CD4-positive, alpha-beta T cell (primary cell): ENCODE data around the gene DGKK. TPM values are rescaled to one million over a fixed set of nuclear protein-coding genes. Genes with fewer than 3 reads are reported as not detected.

Source experiments
- ATAC-seq: fragments of 200-7000 bp; cut with Tn5 transposase; one replicate; pipeline ENCODE4 v1.10.0; 2022; ENCODE audit warnings: mild to moderate bottlenecking; ENCODE audit not compliant: poor library complexity
- CTCF ChIA-PET: fragments of 350-600 bp; sonication (Branson Sonifier 250); formaldehyde crosslinking; loops from one replicate; lab custom pipeline; 2021; ENCODE audit warnings: antibody characterized with exemption, inconsistent platforms; lab: Charles Lee
- POLR2A ChIA-PET: fragments of 350-600 bp; sonication (Branson Sonifier 250); formaldehyde crosslinking; loops from one replicate; lab custom pipeline; 2021; ENCODE audit warnings: antibody characterized with exemption, inconsistent platforms; lab: Charles Lee
- DNase-seq, 14 experiments: peaks; one replicate each; pipeline ENCODE4 v3.0.0-alpha.2; 2013 to 2020; ENCODE audit warnings: mixed read lengths in 2 of 14
- H3K27ac ChIP-seq, 2 donors: one replicate each; pipeline versions ENCODE4 v1.5.1 to v1.7.0; 2013; ENCODE audit warnings: low read length in 2 of 2, low read depth in 1 of 2, mild to moderate bottlenecking in 1 of 2
- H3K27me3 ChIP-seq, 2 experiments: 1 replicate in 1 of 2; 2 replicates in 1 of 2; pipeline versions ENCODE4 v1.6.1 to v1.7.0; 2013; ENCODE audit warnings: low read length in 2 of 2, control low read depth in 1 of 2, mild to moderate bottlenecking in 1 of 2, moderate library complexity in 1 of 2; ENCODE audit not compliant: insufficient read depth in 2 of 2, control insufficient read depth in 1 of 2
- H3K36me3 ChIP-seq: one replicate; pipeline ENCODE4 v1.6.1; 2013; ENCODE audit warnings: low read length, control low read depth; ENCODE audit not compliant: insufficient read depth
- H3K4me1 ChIP-seq: one replicate; pipeline ENCODE4 v1.6.1; 2013; ENCODE audit warnings: low read length, control low read depth; ENCODE audit not compliant: insufficient read depth
- H3K4me3 ChIP-seq: one replicate; pipeline ENCODE4 v1.5.1; 2013; ENCODE audit warnings: mild to moderate bottlenecking, low read length, moderate library complexity
- H3K9me3 ChIP-seq, 2 experiments: 1 replicate in 1 of 2; 2 replicates in 1 of 2; pipeline versions ENCODE4 v1.6.1 to v1.7.0; 2013; ENCODE audit warnings: low read length in 2 of 2, mild to moderate bottlenecking in 2 of 2, control low read depth in 1 of 2, moderate library complexity in 1 of 2; ENCODE audit not compliant: control insufficient read depth in 1 of 2, insufficient read depth in 1 of 2
- H3K27ac Mint-ChIP-seq: one replicate; pipeline ENCODE4 v1.8.0; 2020; ENCODE audit warnings: mixed read lengths
- H3K27me3 Mint-ChIP-seq: one replicate; pipeline ENCODE4 v1.8.0; 2021; ENCODE audit warnings: mixed read lengths
- H3K36me3 Mint-ChIP-seq: one replicate; pipeline ENCODE4 v1.8.0; 2021; ENCODE audit warnings: low read depth, mixed read lengths
- H3K4me1 Mint-ChIP-seq: one replicate; pipeline ENCODE4 v1.8.0; 2021; ENCODE audit warnings: low read depth, mixed read lengths
- H3K4me3 Mint-ChIP-seq: one replicate; pipeline ENCODE4 v1.8.0; 2020; ENCODE audit warnings: mild to moderate bottlenecking, mixed read lengths
- H3K9me3 Mint-ChIP-seq: one replicate; pipeline ENCODE4 v1.8.0; 2020; ENCODE audit warnings: mixed read lengths
- intact Hi-C, 2 experiments: fragments of 100-400 bp; cut with DNase I in 1 of 2; cut with micrococcal nuclease in 1 of 2; formaldehyde crosslinking; loops; one replicate each; pipeline versions ENCODE4 v1.15.1 to v1.9.0; 2023 to 2025; cut with DNase I, micrococcal nuclease
- total RNA-seq, 174 experiments: library from RNA in 2 of 174; stranded (reverse) in 2 of 174; gene quantifications; one replicate each; pipeline ENCODE4 v1.2.3 and lab custom pipeline; 2021 to 2026
- TF ChIP-seq, protein P1 (sequence below): fragments of 200-600 bp; IDR thresholded peaks from one replicate; pipeline ENCODE4 v1.8.0; 2022; ENCODE audit warnings: antibody characterized with exemption, mild to moderate bottlenecking

Gene DGKK
- total RNA-seq, 2 experiments from 2014 or later, result not detected

DNA sequence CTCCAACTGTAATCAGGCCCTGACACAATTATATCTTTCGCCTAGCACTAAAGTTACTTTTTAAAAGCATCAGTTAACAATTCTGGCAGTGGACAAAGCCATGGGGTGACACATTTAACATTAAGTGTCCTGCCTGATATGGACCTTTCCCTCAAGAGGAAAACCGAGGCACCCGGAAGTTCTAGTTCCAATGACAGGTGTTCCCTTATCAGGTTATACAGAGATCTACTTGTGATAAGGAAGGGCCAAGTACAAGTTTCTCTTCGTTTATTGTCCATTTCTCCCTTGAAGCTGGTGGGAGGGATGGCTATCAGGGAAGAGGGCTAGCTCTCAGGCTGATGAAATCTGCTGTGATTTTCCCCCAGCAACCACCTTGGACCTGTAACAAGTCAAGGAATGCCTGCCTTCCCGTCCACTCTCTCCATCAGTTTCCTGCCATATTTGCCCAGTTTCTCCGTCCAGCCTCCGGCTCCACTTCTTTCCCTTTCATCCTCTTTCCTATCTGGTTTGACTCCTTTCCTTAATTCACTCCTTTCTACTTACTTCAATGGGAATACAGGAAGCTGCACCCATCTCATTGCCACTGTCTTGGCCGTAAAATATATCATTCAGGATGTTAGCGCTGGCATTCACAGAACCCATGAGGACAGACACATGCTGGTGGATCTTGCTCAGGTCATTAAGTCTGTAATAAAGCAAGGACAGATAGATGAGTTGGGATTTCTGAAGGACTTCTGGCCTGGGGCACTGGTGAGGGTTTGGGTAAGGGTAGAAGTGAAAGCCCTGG lies 95.0 kb downstream of the DGKK start:
- Mint-ChIP-seq H3K36me3 (no peaks in the 10 kb centered on the region), H3K9me3 (no peaks in the 10 kb centered on the region), H3K4me1 (no peaks in the 10 kb centered on the region), H3K27ac (no peak overlapping the region), H3K27me3 (no peaks in the 10 kb centered on the region), H3K4me3 (no peak overlapping the region)
- CTCF ChIA-PET, result no interaction called here
- Histone ChIP-seq H3K36me3 (no peaks in the 10 kb centered on the region), H3K4me1 (no peaks in the 10 kb centered on the region), H3K27ac (no peak overlapping the region), H3K9me3 (no peaks in the 10 kb centered on the region), H3K4me3 (no peak overlapping the region), H3K27me3 (no peaks in the 10 kb centered on the region)
- DNase-seq, result no peak
- intact Hi-C loops, result no loop called here
- TF ChIP-seq, protein P1, sequence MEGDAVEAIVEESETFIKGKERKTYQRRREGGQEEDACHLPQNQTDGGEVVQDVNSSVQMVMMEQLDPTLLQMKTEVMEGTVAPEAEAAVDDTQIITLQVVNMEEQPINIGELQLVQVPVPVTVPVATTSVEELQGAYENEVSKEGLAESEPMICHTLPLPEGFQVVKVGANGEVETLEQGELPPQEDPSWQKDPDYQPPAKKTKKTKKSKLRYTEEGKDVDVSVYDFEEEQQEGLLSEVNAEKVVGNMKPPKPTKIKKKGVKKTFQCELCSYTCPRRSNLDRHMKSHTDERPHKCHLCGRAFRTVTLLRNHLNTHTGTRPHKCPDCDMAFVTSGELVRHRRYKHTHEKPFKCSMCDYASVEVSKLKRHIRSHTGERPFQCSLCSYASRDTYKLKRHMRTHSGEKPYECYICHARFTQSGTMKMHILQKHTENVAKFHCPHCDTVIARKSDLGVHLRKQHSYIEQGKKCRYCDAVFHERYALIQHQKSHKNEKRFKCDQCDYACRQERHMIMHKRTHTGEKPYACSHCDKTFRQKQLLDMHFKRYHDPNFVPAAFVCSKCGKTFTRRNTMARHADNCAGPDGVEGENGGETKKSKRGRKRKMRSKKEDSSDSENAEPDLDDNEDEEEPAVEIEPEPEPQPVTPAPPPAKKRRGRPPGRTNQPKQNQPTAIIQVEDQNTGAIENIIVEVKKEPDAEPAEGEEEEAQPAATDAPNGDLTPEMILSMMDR, result no peak
- no peak for ATAC-seq
- POLR2A ChIA-PET, result no interaction called here

GRCh38 chrX:50372966-50373365 lies 97.7 kb downstream of the DGKK start:
- H3K4me1 Mint-ChIP-seq, result no peaks in the 10 kb centered on the region
- no peaks in the 10 kb centered on the region for H3K9me3 Mint-ChIP-seq
- no peak for DNase-seq
- Histone ChIP-seq H3K36me3 (no peaks in the 10 kb centered on the region), H3K27ac (no peak overlapping the region), H3K27me3 (no peaks in the 10 kb centered on the region), H3K9me3 (no peaks in the 10 kb centered on the region), H3K4me3 (no peak overlapping the region), H3K4me1 (no peaks in the 10 kb centered on the region)
- no peak for ATAC-seq
- ChIA-PET POLR2A (no interaction called here), CTCF (no interaction called here)
- intact Hi-C loops, result no loop called here
- H3K36me3 Mint-ChIP-seq, result no peaks in the 10 kb centered on the region
- no peak overlapping the region for H3K27ac Mint-ChIP-seq
- TF ChIP-seq, protein P1, result no peak
- no peak overlapping the region for H3K4me3 Mint-ChIP-seq
- H3K27me3 Mint-ChIP-seq, result no peaks in the 10 kb centered on the region

DNA sequence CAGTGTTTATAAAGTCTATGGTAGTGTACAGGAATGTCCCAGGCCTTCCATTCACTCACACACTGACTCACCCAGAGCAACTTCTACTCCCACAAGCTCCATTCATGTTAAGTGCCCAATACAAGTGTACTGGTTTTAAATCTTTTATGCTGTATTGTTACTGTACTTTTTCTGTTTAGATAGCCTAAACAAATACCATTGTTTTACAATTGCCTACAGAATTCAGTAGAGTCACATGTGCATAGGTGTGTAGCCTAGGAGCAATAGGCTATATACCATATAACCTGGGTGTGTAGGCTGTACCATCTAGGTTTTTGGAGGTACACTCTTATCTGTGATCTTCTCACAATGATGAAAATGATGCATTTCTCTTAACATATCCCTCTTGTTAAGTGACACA lies 126.7 kb downstream of the DGKK start:
- Histone ChIP-seq H3K4me1 (no peaks in the 10 kb centered on the region), H3K27me3 (no peaks in the 10 kb centered on the region), H3K4me3 (no peak overlapping the region), H3K36me3 (no peaks in the 10 kb centered on the region), H3K9me3 (no peaks in the 10 kb centered on the region), H3K27ac (no peak overlapping the region)
- H3K36me3 Mint-ChIP-seq, result no peaks in the 10 kb centered on the region
- TF ChIP-seq, protein P1, result no peak
- POLR2A ChIA-PET, result interaction anchor here (0.7 kb wide), 1 partner anchor 139 kb away, joined by 3 read pairs; no protein-coding TSS in a partner anchor
- H3K4me3 Mint-ChIP-seq, result no peak overlapping the region
- no peak for ATAC-seq
- no peaks in the 10 kb centered on the region for H3K9me3 Mint-ChIP-seq
- CTCF ChIA-PET, result no interaction called here
- no peaks in the 10 kb centered on the region for H3K4me1 Mint-ChIP-seq
- DNase-seq, result no peak
- H3K27ac Mint-ChIP-seq, result no peak overlapping the region
- no peaks in the 10 kb centered on the region for H3K27me3 Mint-ChIP-seq
- intact Hi-C loops, result no loop called here
